HUES48 (cell line): ENCODE measurements around the gene ACOX3.

Experiments used
- H3K27ac ChIP-seq: one replicate; pipeline ENCODE4 v1.7.0; 2013; ENCODE audit warnings: low read depth, low read length, inconsistent platforms
- H3K27me3 ChIP-seq: 2 replicates; pipeline ENCODE4 v1.6.1; 2013; ENCODE audit warnings: mild to moderate bottlenecking, low read length; ENCODE audit not compliant: control insufficient read depth, insufficient read depth
- H3K36me3 ChIP-seq: 2 replicates; pipeline ENCODE4 v1.6.1; 2013; ENCODE audit warnings: low read length; ENCODE audit not compliant: control insufficient read depth, insufficient read depth
- H3K4me1 ChIP-seq: 2 replicates; pipeline ENCODE4 v1.6.1; 2013; ENCODE audit warnings: mild to moderate bottlenecking, low read length; ENCODE audit not compliant: control insufficient read depth, insufficient read depth
- H3K4me3 ChIP-seq: 2 replicates; pipeline ENCODE4 v1.5.1; 2013; ENCODE audit warnings: mild to moderate bottlenecking, low read depth, low read length
- H3K9ac ChIP-seq: 2 replicates; pipeline ENCODE4 v1.6.1; 2013; ENCODE audit warnings: mild to moderate bottlenecking, low read depth, low read length, moderate library complexity
- H3K9me3 ChIP-seq: 2 replicates; pipeline ENCODE4 v1.6.1; 2013; ENCODE audit warnings: low read length; ENCODE audit not compliant: control insufficient read depth, insufficient read depth

The ACOX3 gene

GRCh38 chr4:8362483-8362882 is 78.0 kb downstream of the ACOX3 start:
- no peak overlapping the region for H3K27ac ChIP-seq
- peaks cover 6% of the 10 kb centered on the region; the same call in 1 of the 2 replicates for H3K9me3 ChIP-seq
- H3K4me1 ChIP-seq, result peaks cover 16% of the 10 kb centered on the region
- no peak overlapping the region for H3K9ac ChIP-seq
- peaks cover 15% of the 10 kb centered on the region for H3K27me3 ChIP-seq
- no peaks in the 10 kb centered on the region for H3K36me3 ChIP-seq
- no peak overlapping the region for H3K4me3 ChIP-seq

GRCh38 chr4:8359193-8359592 is 81.3 kb downstream of the ACOX3 start:
- H3K4me3 ChIP-seq, result no peak overlapping the region
- H3K4me1 ChIP-seq, result peaks cover 27% of the 10 kb centered on the region
- no peaks in the 10 kb centered on the region for H3K36me3 ChIP-seq
- H3K9ac ChIP-seq, result no peak overlapping the region
- no peak overlapping the region for H3K27ac ChIP-seq
- peaks cover 30% of the 10 kb centered on the region for H3K27me3 ChIP-seq
- H3K9me3 ChIP-seq, result peaks cover 6% of the 10 kb centered on the region; the same call in 1 of the 2 replicates

- H3K9me3 ChIP-seq, result peaks cover 5% of the 10 kb centered on the region; the same call in 1 of the 2 replicates
- peaks cover 37% of the 10 kb centered on the region for H3K4me1 ChIP-seq
- peaks cover 29% of the 10 kb centered on the region for H3K27me3 ChIP-seq
These were observed 83.7 kb downstream of the ACOX3 start for GRCh38 chr4:8356856-8357255.

DNA sequence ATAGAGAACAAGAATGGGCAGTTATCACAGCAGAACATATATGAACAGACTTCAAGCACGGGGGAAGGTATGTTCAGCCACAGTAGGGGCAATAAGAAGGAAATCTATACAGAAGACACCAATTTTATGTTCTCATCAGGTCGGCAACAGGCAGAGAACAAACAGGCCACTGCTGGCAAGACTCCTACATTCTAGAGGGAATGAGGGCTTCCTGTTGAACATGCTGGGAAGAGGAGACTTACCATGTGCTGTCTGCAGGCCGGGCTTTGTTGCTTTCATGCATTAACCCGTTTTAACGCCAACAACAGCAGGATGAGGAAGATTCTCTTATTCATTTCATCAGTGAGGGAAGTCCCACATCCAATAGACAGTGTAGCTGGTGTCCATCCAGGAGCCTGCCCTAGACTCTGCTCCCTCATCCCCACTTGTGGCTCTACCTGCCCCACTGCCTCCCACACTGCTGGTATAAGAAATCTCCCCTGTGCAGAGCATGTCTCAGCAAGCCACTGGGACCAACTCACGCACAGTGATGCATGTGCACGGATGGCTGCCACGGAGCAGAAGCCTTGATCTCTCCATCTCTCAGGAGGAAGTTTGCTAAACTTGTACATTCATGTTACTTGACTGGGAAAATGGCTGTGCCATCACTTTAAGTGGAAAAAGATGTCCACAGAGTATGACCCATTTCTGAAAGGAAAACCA is 84.5 kb downstream of the ACOX3 start:
- Histone ChIP-seq H3K9me3 (no peaks in the 10 kb centered on the region), H3K27ac (no peak overlapping the region), H3K27me3 (peaks cover 25% of the 10 kb centered on the region), H3K4me1 (peaks cover 41% of the 10 kb centered on the region), H3K9ac (no peak overlapping the region), H3K36me3 (no peaks in the 10 kb centered on the region), H3K4me3 (no peak overlapping the region)

More at GRCh38 chr4:8356856-8357255, 83.7 kb downstream of the ACOX3 start:
- Histone ChIP-seq H3K27ac (no peak overlapping the region), H3K9ac (no peak overlapping the region), H3K36me3 (no peaks in the 10 kb centered on the region), H3K4me3 (no peak overlapping the region)

GRCh38 chr4:8355306-8355705 is 85.2 kb downstream of the ACOX3 start:
- H3K27ac ChIP-seq, result no peak overlapping the region

DNA sequence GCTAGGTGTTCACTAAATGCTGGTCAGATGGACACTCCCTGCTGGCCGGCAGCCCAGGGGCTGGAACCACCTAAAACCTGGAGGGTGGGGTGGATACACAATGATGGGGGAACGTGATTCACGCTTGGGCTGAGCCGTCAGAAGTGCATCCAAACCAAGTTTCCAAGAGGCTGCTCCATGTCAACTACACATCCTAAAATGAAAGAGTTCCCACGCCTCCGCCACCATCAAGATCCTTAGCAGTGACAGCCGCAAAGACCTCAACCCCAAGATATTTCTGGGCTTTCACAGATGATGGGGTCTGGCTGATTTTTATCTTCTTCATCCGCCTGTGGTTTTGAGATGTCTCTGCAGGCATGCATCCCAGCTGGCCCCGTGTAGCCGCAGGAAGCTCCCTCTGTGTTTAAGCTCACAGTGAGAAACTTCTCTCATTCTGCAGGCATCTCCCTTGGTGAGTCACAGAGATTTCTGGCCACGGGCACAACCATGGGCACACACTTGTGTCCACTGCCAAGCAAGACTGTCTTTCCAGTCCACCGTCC is 86.5 kb downstream of the ACOX3 start:
- Histone ChIP-seq H3K9ac (no peak overlapping the region), H3K36me3 (no peaks in the 10 kb centered on the region), H3K4me3 (no peak overlapping the region), H3K27ac (no peak overlapping the region), H3K4me1 (peaks cover 40% of the 10 kb centered on the region), H3K27me3 (peaks cover 18% of the 10 kb centered on the region), H3K9me3 (no peaks in the 10 kb centered on the region)

More at GRCh38 chr4:8355306-8355705, 85.2 kb downstream of the ACOX3 start:
- Histone ChIP-seq H3K4me1 (peaks cover 42% of the 10 kb centered on the region), H3K9me3 (no peaks in the 10 kb centered on the region), H3K4me3 (no peak overlapping the region), H3K27me3 (peaks cover 25% of the 10 kb centered on the region), H3K36me3 (no peaks in the 10 kb centered on the region), H3K9ac (no peak overlapping the region)

- H3K27me3 ChIP-seq, result peaks cover 18% of the 10 kb centered on the region
- no peaks in the 10 kb centered on the region for H3K9me3 ChIP-seq
- H3K4me3 ChIP-seq, result no peak overlapping the region
- no peaks in the 10 kb centered on the region for H3K36me3 ChIP-seq
- H3K27ac ChIP-seq, result no peak overlapping the region
- H3K9ac ChIP-seq, result no peak overlapping the region
- peaks cover 32% of the 10 kb centered on the region for H3K4me1 ChIP-seq
These were observed 87.3 kb downstream of the ACOX3 start for GRCh38 chr4:8353158-8353669.

GRCh38 chr4:8352368-8353157 is 88.0 kb downstream of the ACOX3 start:
- Histone ChIP-seq H3K9me3 (no peaks in the 10 kb centered on the region), H3K27me3 (peaks cover 18% of the 10 kb centered on the region), H3K4me3 (no peak overlapping the region), H3K4me1 (peaks cover 27% of the 10 kb centered on the region), H3K9ac (no peak overlapping the region), H3K27ac (peak overlapping the region; percentile 5), H3K36me3 (no peaks in the 10 kb centered on the region)

GRCh38 chr4:8351931-8352367 is 88.6 kb downstream of the ACOX3 start:
- Histone ChIP-seq H3K36me3 (no peaks in the 10 kb centered on the region), H3K27me3 (peaks cover 16% of the 10 kb centered on the region), H3K9ac (no peak overlapping the region), H3K27ac (peak overlapping the region; percentile 5), H3K4me3 (no peak overlapping the region), H3K9me3 (no peaks in the 10 kb centered on the region), H3K4me1 (peaks cover 21% of the 10 kb centered on the region)

DNA sequence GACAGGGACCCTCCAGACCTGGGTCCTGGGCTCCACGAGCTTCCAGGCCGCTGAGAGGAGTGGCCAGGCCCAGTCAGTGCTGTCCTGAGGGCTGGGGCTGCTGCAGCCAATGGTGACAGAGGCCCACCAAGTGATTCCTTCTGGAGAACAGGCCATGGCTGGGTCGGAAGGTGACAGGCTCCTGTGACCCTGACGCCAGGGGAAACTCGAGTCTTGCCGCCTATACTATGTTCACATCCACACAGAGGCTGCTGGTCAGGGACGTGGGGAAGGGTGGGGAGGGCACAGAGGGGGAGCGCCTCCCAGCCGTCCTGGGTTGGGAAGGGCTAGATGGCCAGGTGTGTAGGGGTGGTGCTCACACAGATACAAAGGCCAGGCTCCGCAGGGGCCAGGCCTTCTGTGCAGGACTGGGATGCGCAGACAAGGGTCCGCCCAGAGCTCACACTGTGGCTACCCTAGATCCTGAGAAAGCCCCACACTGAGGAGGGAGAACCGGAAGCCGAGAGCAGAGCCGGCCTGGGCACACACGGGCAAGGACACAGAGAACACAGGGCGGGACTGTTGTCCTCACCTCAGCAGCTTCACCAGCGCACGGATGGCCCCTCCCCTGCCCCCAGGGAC is 89.6 kb downstream of the ACOX3 start:
- peaks cover 14% of the 10 kb centered on the region; the same call in 1 of the 2 replicates for H3K4me1 ChIP-seq
- H3K27me3 ChIP-seq, result peaks cover 6% of the 10 kb centered on the region
- no peak overlapping the region for H3K9ac ChIP-seq
- H3K27ac ChIP-seq, result no peak overlapping the region
- H3K36me3 ChIP-seq, result no peaks in the 10 kb centered on the region
- H3K9me3 ChIP-seq, result no peaks in the 10 kb centered on the region
- H3K4me3 ChIP-seq, result no peak overlapping the region
